Hepatocyte (in vitro differentiated cells): ENCODE data around the gene ANAPC10. TPM values are rescaled to one million over a fixed set of nuclear protein-coding genes. Genes with fewer than 3 reads are reported as not detected.

Experiments
- DNase-seq: peaks from one replicate; pipeline ENCODE4 v3.0.0-alpha.2; 2016; ENCODE audit warnings: low spot score
- H2AFZ ChIP-seq: fragments of 200-600 bp; sonication (generic); 2 replicates; pipeline ENCODE4 v1.6.0; 2016; ENCODE audit warnings: antibody characterized with exemption, mild to moderate bottlenecking
- H3K27ac ChIP-seq: fragments of 200-600 bp; sonication (generic); 2 replicates; pipeline ENCODE4 v1.5.1; 2016; ENCODE audit warnings: mild to moderate bottlenecking
- H3K27me3 ChIP-seq: fragments of 200-600 bp; sonication (generic); 2 replicates; pipeline ENCODE4 v1.6.1; 2016
- H3K36me3 ChIP-seq: fragments of 200-600 bp; sonication (generic); replicated peaks from 2 replicates; pipeline ENCODE4 v1.5.1; 2016; ENCODE audit warnings: low read depth; ENCODE audit not compliant: insufficient read depth
- H3K4me1 ChIP-seq: fragments of 200-600 bp; sonication (generic); 2 replicates; pipeline ENCODE4 v1.5.1; 2016; ENCODE audit warnings: mild to moderate bottlenecking, moderate library complexity; ENCODE audit not compliant: insufficient read depth
- H3K4me2 ChIP-seq: fragments of 200-600 bp; sonication (generic); 2 replicates; pipeline ENCODE4 v1.6.0; 2016
- H3K4me3 ChIP-seq: fragments of 200-600 bp; sonication (generic); 2 replicates; pipeline ENCODE4 v1.5.1; 2016; ENCODE audit warnings: mild to moderate bottlenecking
- H3K79me2 ChIP-seq: fragments of 200-600 bp; sonication (generic); 2 replicates; pipeline ENCODE4 v1.6.0; 2017; ENCODE audit warnings: mild to moderate bottlenecking
- H3K9me2 ChIP-seq: fragments of 200-600 bp; sonication (generic); replicated peaks from 2 replicates; pipeline ENCODE4 v1.6.0; 2017; ENCODE audit warnings: mild to moderate bottlenecking; ENCODE audit not compliant: insufficient read depth
- H3K9me3 ChIP-seq: fragments of 200-600 bp; sonication (generic); 2 replicates; pipeline ENCODE4 v1.5.1; 2016; ENCODE audit warnings: low read depth, mild to moderate bottlenecking
- H4K20me1 ChIP-seq: fragments of 200-600 bp; sonication (generic); 2 replicates; pipeline ENCODE4 v1.6.0; 2016; ENCODE audit warnings: mild to moderate bottlenecking; ENCODE audit not compliant: insufficient read depth, poor library complexity, severe bottlenecking
- EZH2 ChIP-seq: fragments of 200-600 bp; sonication (generic); IDR thresholded peaks from 2 replicates; pipeline ENCODE4 v1.6.1; 2016; ENCODE audit warnings: antibody characterized with exemption, mild to moderate bottlenecking, borderline replicate concordance
- EZH2phosphoT487 ChIP-seq: fragments of 200-600 bp; sonication (generic); IDR thresholded peaks from one replicate; pipeline ENCODE4 v1.6.1; 2018; ENCODE audit warnings: antibody characterized with exemption, mild to moderate bottlenecking, low read depth, moderate library complexity; ENCODE audit not compliant: unreplicated experiment, severe bottlenecking
- WGBS: methylation state at CpG from one replicate; pipeline ENCODE4 v1.1.6; 2016; ENCODE audit warnings: low lambda C conversion rate; ENCODE audit errors: missing lambda C conversion rate; 5-methylcytosine and 5-hydroxymethylcytosine counted together
- polyA plus RNA-seq: library from polyadenylated mRNA; unstranded; fragments of >200 nt; fragmentation: Nextera tagmentation; extraction: Ambion mirVana; gene quantifications from 2 replicates; pipeline ENCODE4 v1.2.1, GENCODE V29; 2016
- total RNA-seq: library from RNA; depleted of rRNA; stranded (reverse); fragments of >200 nt; gene quantifications from 2 replicates; pipeline ENCODE4 v1.2.3, GENCODE V29; 2014
- TF ChIP-seq, protein P1 (sequence below): fragments of 200-600 bp; sonication (generic); IDR thresholded peaks from 2 replicates; pipeline ENCODE4 v1.5.1; 2016; ENCODE audit warnings: antibody characterized with exemption, mild to moderate bottlenecking; ENCODE audit not compliant: poor library complexity

Gene ANAPC10
- total and polyA plus RNA-seq, 2 experiments from 2014 or later = 27.2 to 31.0 TPM

DNA sequence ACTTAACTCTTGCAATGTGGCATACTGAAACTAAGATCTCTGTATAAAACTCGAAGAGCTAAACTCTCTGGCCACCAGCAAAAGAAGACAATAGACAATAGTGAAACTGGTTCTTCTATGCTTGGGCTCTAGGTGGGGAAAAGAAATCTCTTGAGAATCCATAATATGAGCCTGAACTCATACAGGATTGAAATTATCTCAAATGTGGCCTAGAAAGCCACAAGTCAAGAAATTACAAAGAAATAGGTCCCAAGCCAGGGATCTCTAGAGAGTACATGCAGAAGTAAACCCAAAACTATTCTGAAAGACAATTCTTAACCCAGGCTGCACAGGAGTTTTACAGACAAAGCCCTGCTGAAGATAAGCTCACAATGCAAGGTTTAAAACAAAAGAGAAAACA is 127.4 kb downstream of the ANAPC10 start:
- Histone ChIP-seq H3K27ac (no peak overlapping the region), H4K20me1 (no peaks in the 10 kb centered on the region), H3K4me1 (no peaks in the 10 kb centered on the region), H3K27me3 (no peaks in the 10 kb centered on the region), H3K9me2 (no peaks in the 10 kb centered on the region), H3K9me3 (no peaks in the 10 kb centered on the region), H3K4me3 (no peak overlapping the region), H2AFZ (no peak overlapping the region), H3K36me3 (no peaks in the 10 kb centered on the region), H3K79me2 (no peaks in the 10 kb centered on the region), H3K4me2 (no peak overlapping the region)
- TF ChIP-seq EZH2phosphoT487 (no peak), EZH2 (no peak)
- TF ChIP-seq, protein P1, sequence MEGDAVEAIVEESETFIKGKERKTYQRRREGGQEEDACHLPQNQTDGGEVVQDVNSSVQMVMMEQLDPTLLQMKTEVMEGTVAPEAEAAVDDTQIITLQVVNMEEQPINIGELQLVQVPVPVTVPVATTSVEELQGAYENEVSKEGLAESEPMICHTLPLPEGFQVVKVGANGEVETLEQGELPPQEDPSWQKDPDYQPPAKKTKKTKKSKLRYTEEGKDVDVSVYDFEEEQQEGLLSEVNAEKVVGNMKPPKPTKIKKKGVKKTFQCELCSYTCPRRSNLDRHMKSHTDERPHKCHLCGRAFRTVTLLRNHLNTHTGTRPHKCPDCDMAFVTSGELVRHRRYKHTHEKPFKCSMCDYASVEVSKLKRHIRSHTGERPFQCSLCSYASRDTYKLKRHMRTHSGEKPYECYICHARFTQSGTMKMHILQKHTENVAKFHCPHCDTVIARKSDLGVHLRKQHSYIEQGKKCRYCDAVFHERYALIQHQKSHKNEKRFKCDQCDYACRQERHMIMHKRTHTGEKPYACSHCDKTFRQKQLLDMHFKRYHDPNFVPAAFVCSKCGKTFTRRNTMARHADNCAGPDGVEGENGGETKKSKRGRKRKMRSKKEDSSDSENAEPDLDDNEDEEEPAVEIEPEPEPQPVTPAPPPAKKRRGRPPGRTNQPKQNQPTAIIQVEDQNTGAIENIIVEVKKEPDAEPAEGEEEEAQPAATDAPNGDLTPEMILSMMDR = no peak
- DNase-seq = no peak
- WGBS = 74% methylated on average over 1 of the region's 1 CpG

DNA sequence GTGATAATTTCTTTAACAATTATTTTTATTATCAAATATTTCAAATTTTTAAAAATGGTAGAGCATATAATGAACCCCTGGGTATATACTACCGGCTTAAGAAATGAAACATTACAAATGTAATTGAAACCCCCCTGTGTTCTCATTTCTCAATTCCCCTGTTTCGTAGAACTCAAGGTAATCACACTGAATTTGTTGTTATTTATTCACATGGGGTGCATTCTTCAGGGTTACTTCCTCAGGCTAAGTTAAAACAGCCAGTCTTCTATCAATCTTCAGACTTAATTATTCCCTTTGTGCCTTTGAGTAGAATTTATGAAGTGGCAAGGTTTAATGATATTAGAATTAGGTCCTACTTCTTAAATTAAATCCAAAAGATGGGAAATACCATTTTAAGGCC is 128.2 kb downstream of the ANAPC10 start:
- H3K9me2 ChIP-seq = no peaks in the 10 kb centered on the region
- H3K79me2 ChIP-seq = no peaks in the 10 kb centered on the region
- H3K9me3 ChIP-seq = no peaks in the 10 kb centered on the region
- H4K20me1 ChIP-seq = no peaks in the 10 kb centered on the region
- no peaks in the 10 kb centered on the region for H3K27me3 ChIP-seq
- no peak for DNase-seq
- no peaks in the 10 kb centered on the region for H3K36me3 ChIP-seq
- no peak overlapping the region for H3K27ac ChIP-seq
- TF ChIP-seq EZH2phosphoT487 (no peak), EZH2 (no peak)
- TF ChIP-seq, protein P1 = no peak
- H3K4me3 ChIP-seq = no peak overlapping the region
- no peaks in the 10 kb centered on the region for H3K4me1 ChIP-seq
- WGBS = 92% methylated on average over 2 of the region's 2 CpGs
- no peak overlapping the region for H2AFZ ChIP-seq
- no peak overlapping the region for H3K4me2 ChIP-seq

DNA sequence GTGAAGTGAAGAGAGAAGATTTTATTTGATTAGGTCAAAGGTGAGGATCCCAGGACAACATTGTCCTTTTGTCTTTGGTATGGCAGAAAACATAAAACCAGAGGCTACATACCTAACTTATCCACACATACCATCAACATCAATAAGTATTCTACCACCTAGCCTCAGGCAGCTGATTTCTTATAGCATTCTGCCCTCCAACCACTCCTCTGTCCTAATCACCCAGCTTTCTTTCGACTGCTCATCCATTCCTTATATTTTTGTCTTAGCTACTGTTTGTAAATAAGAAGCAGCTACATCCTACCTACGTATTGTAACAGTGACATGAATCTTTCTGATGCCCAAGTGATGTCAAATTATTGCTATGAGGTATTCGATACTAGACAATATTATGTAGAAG is 129.4 kb downstream of the ANAPC10 start:
- no peaks in the 10 kb centered on the region for H3K4me1 ChIP-seq

More for the DNA sequence above, 129.4 kb downstream of the ANAPC10 start:
- Histone ChIP-seq H2AFZ (no peak overlapping the region), H3K4me2 (no peak overlapping the region), H3K4me3 (no peak overlapping the region), H3K27me3 (no peaks in the 10 kb centered on the region), H3K9me2 (no peaks in the 10 kb centered on the region), H3K79me2 (no peaks in the 10 kb centered on the region), H3K27ac (no peak overlapping the region), H3K9me3 (no peaks in the 10 kb centered on the region), H3K36me3 (no peaks in the 10 kb centered on the region), H4K20me1 (no peaks in the 10 kb centered on the region)
- 87% methylated on average over 3 of the region's 3 CpGs for WGBS
- TF ChIP-seq, protein P1 = no peak
- TF ChIP-seq EZH2phosphoT487 = no peak
- TF ChIP-seq EZH2 = no peak
- DNase-seq = no peak
